IMR-90 (cell line): Measurements from ENCODE around the gene IL17C. TPM values are rescaled to one million over a fixed set of nuclear protein-coding genes. Genes with fewer than 3 reads are reported as not detected.

ENCODE experiments used
- ATAC-seq: fragments of 200-7000 bp; cut with Tn5 transposase; 2 replicates; pipeline ENCODE4 v1.9.1; 2020; ENCODE audit warnings: low read depth, mild to moderate bottlenecking, moderate library complexity
- BruUV-seq: library from RNA; stranded (reverse); fragments of 400-500 nt; replicated peaks from 2 replicates; lab custom pipeline; 2021; lab: Mats Ljungman, UMichigan
- CTCF ChIA-PET: fragments of 300-600 bp; formaldehyde crosslinking; extraction: SDS; loops from one replicate; lab custom pipeline; 2021; ENCODE audit warnings: antibody characterized with exemption; lab: Yijun Ruan, JAX
- POLR2A ChIA-PET: fragments of 300-600 bp; sonication (Branson Sonifier 250); formaldehyde crosslinking; loops from one replicate; lab custom pipeline; 2022; ENCODE audit warnings: antibody characterized with exemption; ENCODE audit not compliant: unreplicated experiment; lab: Charles Lee
- DNase-seq: peaks from one replicate; pipeline ENCODE4 v3.0.0; 2013
- H2AFZ ChIP-seq: replicated peaks from 2 replicates; pipeline ENCODE3; 2013; ENCODE audit warnings: low read length, mild to moderate bottlenecking; ENCODE audit not compliant: poor library complexity
- H2AK5ac ChIP-seq: 2 replicates; pipeline ENCODE4 v1.6.1; 2013; ENCODE audit warnings: low read depth, low read length, inconsistent platforms
- H2AK9ac ChIP-seq: replicated peaks from 2 replicates; pipeline ENCODE3; 2013; ENCODE audit warnings: mild to moderate bottlenecking, low read depth, low read length, moderate library complexity; ENCODE audit not compliant: poor library complexity
- H2BK120ac ChIP-seq: 2 replicates; pipeline ENCODE4 v1.6.1; 2013; ENCODE audit warnings: low read depth, low read length, inconsistent platforms
- H2BK15ac ChIP-seq: 3 replicates; pipeline ENCODE4 v1.6.1; 2013; ENCODE audit warnings: low read depth, low read length, inconsistent platforms
- H2BK20ac ChIP-seq: 2 replicates; pipeline ENCODE4 v1.6.1; 2013; ENCODE audit warnings: low read depth, mild to moderate bottlenecking, inconsistent platforms, low read length, moderate library complexity
- H2BK5ac ChIP-seq: 2 replicates; pipeline ENCODE4 v1.6.1; 2013; ENCODE audit warnings: mild to moderate bottlenecking, low read depth, low read length, inconsistent platforms; ENCODE audit not compliant: poor library complexity, severe bottlenecking
- H3K14ac ChIP-seq: replicated peaks from 2 replicates; pipeline ENCODE4 v1.6.1; 2013; ENCODE audit warnings: low read depth, low read length, inconsistent platforms
- H3K18ac ChIP-seq: 2 replicates; pipeline ENCODE4 v1.6.1; 2013; ENCODE audit warnings: low read depth, low read length, control low read depth
- H3K23ac ChIP-seq: 2 replicates; pipeline ENCODE4 v1.6.1; 2013; ENCODE audit warnings: low read depth, low read length, inconsistent platforms
- H3K27ac ChIP-seq: 2 replicates; pipeline ENCODE4 v1.5.1; 2013; ENCODE audit warnings: mild to moderate bottlenecking, control low read depth, low read length; ENCODE audit not compliant: insufficient read depth
- H3K27me3 ChIP-seq: 2 replicates; pipeline ENCODE4 v1.6.1; 2013; ENCODE audit warnings: low read length; ENCODE audit not compliant: control insufficient read depth, insufficient read depth
- H3K36me3 ChIP-seq: 2 replicates; pipeline ENCODE4 v1.6.1; 2013; ENCODE audit warnings: low read length, mixed read lengths; ENCODE audit not compliant: control insufficient read depth, insufficient read depth
- H3K4ac ChIP-seq: 2 replicates; pipeline ENCODE4 v1.6.1; 2013; ENCODE audit warnings: low read depth, low read length, inconsistent platforms
- H3K4me1 ChIP-seq: 2 replicates; pipeline ENCODE4 v1.6.1; 2013; ENCODE audit warnings: low read length, mixed read lengths; ENCODE audit not compliant: control insufficient read depth, insufficient read depth
- H3K4me2 ChIP-seq: 2 replicates; pipeline ENCODE4 v1.6.1; 2013; ENCODE audit warnings: low read depth, mild to moderate bottlenecking, control low read depth, low read length, moderate library complexity
- H3K4me3 ChIP-seq: 2 replicates; pipeline ENCODE4 v1.5.1; 2013; ENCODE audit warnings: low read depth, mild to moderate bottlenecking, control low read depth, low read length, moderate library complexity; ENCODE audit not compliant: insufficient read depth
- H3K56ac ChIP-seq: 2 replicates; pipeline ENCODE4 v1.6.1; 2013; ENCODE audit warnings: low read length, inconsistent platforms; ENCODE audit not compliant: insufficient read depth; ENCODE audit errors: extremely low read depth
- H3K79me1 ChIP-seq, 2 experiments: 2 replicates each; pipeline ENCODE4 v1.6.1; 2013; ENCODE audit warnings: low read length in 2 of 2, inconsistent platforms in 1 of 2, low read depth in 1 of 2
- H3K9ac ChIP-seq: 2 replicates; pipeline ENCODE4 v1.6.1; 2013; ENCODE audit warnings: low read depth, low read length, control low read depth
- H3K9me1 ChIP-seq: 2 replicates; pipeline ENCODE4 v1.6.1; 2013; ENCODE audit warnings: low read length, inconsistent platforms; ENCODE audit not compliant: insufficient read depth
- H3K9me3 ChIP-seq: 2 replicates; pipeline ENCODE4 v1.6.1; 2013; ENCODE audit warnings: low read length; ENCODE audit not compliant: control insufficient read depth, insufficient read depth
- H4K20me1 ChIP-seq: 2 replicates; pipeline ENCODE4 v1.6.1; 2013; ENCODE audit warnings: low read length, inconsistent platforms; ENCODE audit not compliant: insufficient read depth
- H4K5ac ChIP-seq: 2 replicates; pipeline ENCODE4 v1.6.1; 2013; ENCODE audit warnings: mild to moderate bottlenecking, low read depth, low read length, control low read depth
- H4K8ac ChIP-seq, 2 experiments: 2 replicates each; pipeline ENCODE4 v1.6.1; 2013; ENCODE audit warnings: low read depth in 2 of 2, low read length in 2 of 2, control low read depth in 1 of 2, inconsistent platforms in 1 of 2
- H4K91ac ChIP-seq: 2 replicates; pipeline ENCODE4 v1.6.1; 2013; ENCODE audit warnings: low read depth, low read length, inconsistent platforms; ENCODE audit not compliant: insufficient read depth
- BHLHE40 ChIP-seq: fragments of 150-350 bp; IDR thresholded peaks from 2 replicates; pipeline ENCODE4 v1.6.1; 2016; ENCODE audit warnings: mild to moderate bottlenecking, low read depth, low read length
- CEBPB ChIP-seq: IDR thresholded peaks from 2 replicates; pipeline ENCODE4 v1.6.1; 2012; ENCODE audit warnings: low read depth, low read length, improper control_type of control experiment
- ELK1 ChIP-seq: fragments of 150-350 bp; IDR thresholded peaks from 2 replicates; pipeline ENCODE4 v1.6.1; 2016; ENCODE audit warnings: low read depth, mild to moderate bottlenecking, low read length, moderate library complexity, borderline replicate concordance
- FOS ChIP-seq: fragments of 150-350 bp; IDR thresholded peaks from 2 replicates; pipeline ENCODE4 v1.6.1; 2016; ENCODE audit warnings: low read depth, low read length
- MXI1 ChIP-seq: IDR thresholded peaks from 2 replicates; pipeline ENCODE4 v1.6.1; 2012; ENCODE audit warnings: low read depth, mild to moderate bottlenecking, low read length, moderate library complexity, borderline replicate concordance
- POLR2A ChIP-seq: IDR thresholded peaks from 2 replicates; pipeline ENCODE4 v1.6.1; 2012; ENCODE audit warnings: mild to moderate bottlenecking, low read depth, low read length
- RAD21 ChIP-seq: IDR thresholded peaks from 2 replicates; pipeline ENCODE4 v1.6.1; 2012; ENCODE audit warnings: low read length, improper control_type of control experiment
- RCOR1 ChIP-seq: IDR thresholded peaks from 2 replicates; pipeline ENCODE4 v1.6.1; 2012; ENCODE audit warnings: mild to moderate bottlenecking, low read length, improper control_type of control experiment; ENCODE audit not compliant: insufficient replicate concordance
- RFX5 ChIP-seq: IDR thresholded peaks from 2 replicates; pipeline ENCODE4 v1.8.0; 2012; ENCODE audit warnings: low read depth, mild to moderate bottlenecking, low read length, moderate library complexity
- WGBS, 2 experiments: methylation state at CpG; one replicate each; pipeline versions ENCODE4 v1.1.5 to v1.1.7; 2013; ENCODE audit warnings: missing lambda C conversion rate in 2 of 2; ENCODE audit not compliant: insufficient read length in 1 of 2; ENCODE audit errors: extremely low coverage in 2 of 2; 5-methylcytosine and 5-hydroxymethylcytosine counted together
- dilution Hi-C: fragments of 300-500 bp; cut with HindIII; formaldehyde crosslinking; loops from one replicate; pipeline ENCODE4 v1.14.3; 2018; ENCODE audit warnings: low sequenced_read_pairs; ENCODE audit not compliant: unreplicated experiment
- in situ Hi-C: fragments of 300-500 bp; cut with MboI; formaldehyde crosslinking; loops from 3 replicates; pipeline ENCODE4 v1.14.3; 2019; ENCODE audit warnings: low sequenced_read_pairs, inconsistent platforms, mixed read lengths
- intact Hi-C: fragments of 100-400 bp; cut with micrococcal nuclease; formaldehyde crosslinking; loops from 2 replicates; pipeline ENCODE4 v1.10.0; 2022
- polyA plus RNA-seq, 3 experiments: library from polyadenylated mRNA; depleted of rRNA; stranded (reverse); fragments of >200 nt; gene quantifications; 2 replicates each; pipeline ENCODE4 v1.2.3, GENCODE V29; 2012; ENCODE audit warnings: low replicate concordance in 1 of 3
- total RNA-seq: library from RNA; depleted of rRNA; stranded (reverse); fragments of >200 nt; gene quantifications from 2 replicates; pipeline ENCODE4 v1.2.3, GENCODE V29; 2012

IL17C gene
- total and polyA plus RNA-seq, 2 of the 4 experiments (the other 2 are of a cell fraction), result 0.09 TPM; not detected in 1

DNA sequence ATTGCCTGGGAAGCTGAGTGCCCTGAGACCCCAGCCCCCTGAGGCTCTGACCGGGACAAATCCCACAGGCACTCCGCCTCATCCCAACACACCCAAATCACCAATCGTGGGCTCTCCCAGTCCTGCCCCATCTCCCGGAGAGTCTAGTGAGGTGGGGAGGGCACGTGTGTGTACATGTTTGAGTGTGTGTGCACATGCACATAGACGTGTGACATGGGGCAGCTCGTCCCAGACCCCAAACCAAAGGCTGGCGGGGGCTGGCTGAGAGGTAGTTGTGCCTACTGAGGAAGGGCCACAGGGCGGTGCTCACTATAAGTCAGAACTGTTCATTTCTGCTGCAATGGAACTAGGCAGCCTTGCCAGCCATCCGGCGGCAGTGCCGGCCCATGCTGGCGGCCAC is 39.3 kb downstream of the IL17C start:
- in situ Hi-C loops (no loop called here), dilution Hi-C loops (no loop called here), intact Hi-C loops (no loop called here)
- H2AK9ac ChIP-seq, result no peak overlapping the region
- no peaks in the 10 kb centered on the region for H3K9me3 ChIP-seq
- H2BK20ac ChIP-seq, result no peak overlapping the region
- no peak overlapping the region for H4K8ac ChIP-seq
- no peaks in the 10 kb centered on the region for H3K4me1 ChIP-seq
- H3K79me1 ChIP-seq, result no peaks in the 10 kb centered on the region
- no TSS peak for BruUV-seq
- no peak overlapping the region for H2BK5ac ChIP-seq
- H2BK120ac ChIP-seq, result no peak overlapping the region
- H2AK5ac ChIP-seq, result no peak overlapping the region
- 0 out of 2 replicates have a peak, but pooled peaks cover 9% of the 10 kb centered on the region for H4K20me1 ChIP-seq
- no peaks in the 10 kb centered on the region; the same call in 1 of the 2 replicates for H3K27me3 ChIP-seq
- no peak for ATAC-seq
- no peaks in the 10 kb centered on the region for H3K9me1 ChIP-seq
- ChIA-PET CTCF (interaction anchor here (0.6 kb wide), 1 partner anchor 214 kb away, joined by 3 read pairs; no protein-coding TSS in a partner anchor), POLR2A (no interaction called here)
- no peak overlapping the region for H3K18ac ChIP-seq
- DNase-seq, result no peak
- H3K4me3 ChIP-seq, result no peak overlapping the region
- no peak overlapping the region for H3K27ac ChIP-seq
- TF ChIP-seq RCOR1 (no peak), ELK1 (no peak), BHLHE40 (no peak), POLR2A (no peak), RAD21 (no peak), FOS (no peak), MXI1 (no peak), RFX5 (no peak), CEBPB (no peak)
- no peak overlapping the region for H4K5ac ChIP-seq
- no peak overlapping the region for H2BK15ac ChIP-seq
- peaks cover 7% of the 10 kb centered on the region; the same call in 1 of the 2 replicates for H3K36me3 ChIP-seq
- no peak overlapping the region for H3K56ac ChIP-seq
- no peak overlapping the region for H3K4ac ChIP-seq
- H3K23ac ChIP-seq, result no peak overlapping the region
- H3K4me2 ChIP-seq, result no peak overlapping the region
- H2AFZ ChIP-seq, result no peak overlapping the region
- H4K91ac ChIP-seq, result no peak overlapping the region
- whole genome bisulfite sequencing, 2 experiments, result 92% methylated on average over 7 of the region's 13 CpGs; no CpG with 5 or more reads in 1 of the 2 experiments
- no peak overlapping the region for H3K14ac ChIP-seq
- no peak overlapping the region for H3K9ac ChIP-seq
